Measurements from ENCODE around the gene MAGEA4. TPM values are rescaled to one million over a fixed set of nuclear protein-coding genes. Genes with fewer than 3 reads are reported as not detected.

The MAGEA4 gene
- total and polyA plus RNA-seq, 12 donors: not detected

GRCh38 chrX:151966236-151966635 lies 53.5 kb downstream of the MAGEA4 start:
- no peak for DNase-seq
- TF ChIP-seq POLR2A (IDR thresholded peaks at IDR 0.05) (no peak), CTCF (IDR thresholded peaks at IDR 0.05) (no peak)
- intact Hi-C loops (cut with DNase I): no loop called here
- Histone ChIP-seq H3K9me3 (replicated peaks in 1 of 3) (no peaks in the 10 kb centered on the region), H3K27me3 (no peaks in the 10 kb centered on the region), H3K27ac (no peak overlapping the region), H3K4me1 (replicated peaks in 1 of 2) (no peaks in the 10 kb centered on the region), H3K36me3 (replicated peaks in 1 of 2) (no peaks in the 10 kb centered on the region), H3K4me3 (no peak overlapping the region)
- 82 to 93% (median 87%) methylated on average over 4 to 6 of the region's 6 CpGs for WGBS, 4 donors

- Histone ChIP-seq H3K27me3 (no peaks in the 10 kb centered on the region), H3K36me3 (replicated peaks in 1 of 2) (no peaks in the 10 kb centered on the region), H3K4me3 (no peak overlapping the region), H3K27ac (no peak overlapping the region), H3K9me3 (replicated peaks in 1 of 3) (no peaks in the 10 kb centered on the region), H3K4me1 (replicated peaks in 1 of 2) (no peaks in the 10 kb centered on the region)
- intact Hi-C loops (cut with DNase I): no loop called here
- no peak for DNase-seq
- TF ChIP-seq POLR2A (IDR thresholded peaks at IDR 0.05) (no peak), CTCF (IDR thresholded peaks at IDR 0.05) (no peak)
- WGBS, 4 donors: 52 to 72% (median 63%) methylated on average over 3 to 7 of the region's 7 CpGs
Observed at GRCh38 chrX:151970027-151970426, 57.3 kb downstream of the MAGEA4 start.

GRCh38 chrX:151970661-151971060 lies 58.0 kb downstream of the MAGEA4 start:
- Histone ChIP-seq H3K4me1 (replicated peaks in 1 of 2) (no peaks in the 10 kb centered on the region), H3K36me3 (replicated peaks in 1 of 2) (no peaks in the 10 kb centered on the region), H3K9me3 (replicated peaks in 1 of 3) (no peaks in the 10 kb centered on the region), H3K27me3 (no peaks in the 10 kb centered on the region), H3K4me3 (no peak overlapping the region), H3K27ac (no peak overlapping the region)
- intact Hi-C loops (cut with DNase I): no loop called here
- no peak for TF ChIP-seq POLR2A (IDR thresholded peaks at IDR 0.05)
- no peak for TF ChIP-seq CTCF (IDR thresholded peaks at IDR 0.05)
- DNase-seq: peak in 6 of 7 donors; percentile 46 to 69 (median 62)
- 39 to 60% (median 56%) methylated on average over 3 to 6 of the region's 6 CpGs for WGBS, 4 donors

- no peak for TF ChIP-seq CTCF (IDR thresholded peaks at IDR 0.05)
- WGBS, 4 donors: 51 to 68% (median 66%) methylated on average over 2 to 4 of the region's 4 CpGs
- Histone ChIP-seq H3K4me1 (replicated peaks in 1 of 2) (no peaks in the 10 kb centered on the region), H3K4me3 (peak overlapping the region in 1 of 4 donors; percentile 51), H3K36me3 (replicated peaks in 1 of 2) (no peaks in the 10 kb centered on the region), H3K27me3 (peaks cover 5% of the 10 kb centered on the region), H3K9me3 (replicated peaks in 1 of 3) (no peaks in the 10 kb centered on the region), H3K27ac (peak overlapping the region in 1 of 5 donors; percentile 55)
- no peak for DNase-seq
- intact Hi-C loops (cut with DNase I): no loop called here
Observed at GRCh38 chrX:151973060-151973661, 60.5 kb downstream of the MAGEA4 start.

Measured in adrenal gland (tissue), 12 donors.